Activated CD4-positive, alpha-beta T cell treated with anti-CD3 and anti-CD28 coated beads, Interleukin-2, amount 10 ng/mL, durations not matched to agents 7 days and 5 days (primary cell): ENCODE results near the gene BHLHE40. TPM values are rescaled to one million over a fixed set of nuclear protein-coding genes. Genes with fewer than 3 reads are reported as not detected.
A peak's percentile ranks its signal among the peaks of the same experiment; 100 is the strongest.

Source experiments
- CTCF ChIA-PET: fragments of 350-600 bp; sonication (Branson Sonifier 250); formaldehyde crosslinking; loops from one replicate; lab custom pipeline; 2021; ENCODE audit warnings: antibody characterized with exemption; lab: Charles Lee
- POLR2A ChIA-PET: fragments of 350-600 bp; sonication (Branson Sonifier 250); formaldehyde crosslinking; loops from one replicate; lab custom pipeline; 2021; ENCODE audit warnings: antibody characterized with exemption; lab: Charles Lee
- DNase-seq: peaks from one replicate; pipeline ENCODE4 v3.0.0-alpha.2; 2020
- H3K27ac Mint-ChIP-seq: one replicate; pipeline ENCODE4 v1.8.0; 2021; ENCODE audit warnings: mild to moderate bottlenecking, moderate library complexity, mixed read lengths
- H3K27me3 Mint-ChIP-seq: one replicate; pipeline ENCODE4 v1.8.0; 2021; ENCODE audit warnings: mixed read lengths
- H3K36me3 Mint-ChIP-seq: one replicate; pipeline ENCODE4 v1.8.0; 2021; ENCODE audit warnings: low read depth, mixed read lengths
- H3K4me1 Mint-ChIP-seq: one replicate; pipeline ENCODE4 v1.8.0; 2021; ENCODE audit warnings: mixed read lengths
- H3K4me3 Mint-ChIP-seq: one replicate; pipeline ENCODE4 v1.8.0; 2021; ENCODE audit warnings: mild to moderate bottlenecking, moderate library complexity, mixed read lengths
- H3K9me3 Mint-ChIP-seq: one replicate; pipeline ENCODE4 v1.8.0; 2021; ENCODE audit warnings: mixed read lengths
- total RNA-seq, 2 experiments: library from RNA; stranded (reverse); gene quantifications; one replicate each; pipeline ENCODE4 v1.2.3, GENCODE V29; 2021

Gene BHLHE40
- total RNA-seq, 2 experiments from 2014 or later = 105 to 112 TPM

- Mint-ChIP-seq H3K27ac (peak overlapping the region; percentile 98), H3K36me3 (peaks cover 55% of the 10 kb centered on the region), H3K4me3 (peak overlapping the region; percentile 99), H3K27me3 (no peaks in the 10 kb centered on the region), H3K9me3 (no peaks in the 10 kb centered on the region), H3K4me1 (peaks cover 64% of the 10 kb centered on the region)
- DNase-seq = peak; percentile 90
- ChIA-PET POLR2A (interaction anchor here (0.6 to 1.6 kb wide), 6 partner anchors 41 to 223 kb away, joined by 3 to 6 read pairs (median 3); no protein-coding TSS in a partner anchor), CTCF (interaction anchor here (0.6 to 13.9 kb wide), 55 partner anchors 8 to 269 kb away, joined by 3 to 197 read pairs (median 6); no protein-coding TSS in a partner anchor)
Measured at GRCh38 chr3:4980229-4981203, 1.3 kb downstream of the BHLHE40 start.

GRCh38 chr3:4981294-4981664 lies 2.0 kb downstream of the BHLHE40 start:
- CTCF ChIA-PET = interaction anchor here (0.6 to 13.9 kb wide), 20 partner anchors 8 to 270 kb away, joined by 3 to 197 read pairs (median 6); no protein-coding TSS in a partner anchor
- H3K27me3 Mint-ChIP-seq = no peaks in the 10 kb centered on the region
- DNase-seq = no peak
- H3K36me3 Mint-ChIP-seq = peaks cover 62% of the 10 kb centered on the region
- no peaks in the 10 kb centered on the region for H3K9me3 Mint-ChIP-seq
- H3K4me3 Mint-ChIP-seq = peak overlapping the region; percentile 99
- peaks cover 64% of the 10 kb centered on the region for H3K4me1 Mint-ChIP-seq
- POLR2A ChIA-PET = no interaction called here
- H3K27ac Mint-ChIP-seq = peak overlapping the region; percentile 71

GRCh38 chr3:4981665-4982494 lies 2.6 kb downstream of the BHLHE40 start:
- H3K27me3 Mint-ChIP-seq = no peaks in the 10 kb centered on the region
- peaks cover 64% of the 10 kb centered on the region for H3K4me1 Mint-ChIP-seq
- no peak for DNase-seq
- H3K9me3 Mint-ChIP-seq = no peaks in the 10 kb centered on the region
- H3K4me3 Mint-ChIP-seq = peak overlapping the region; percentile 99
- ChIA-PET POLR2A (interaction anchor here (0.7 to 0.9 kb wide), 2 partner anchors 131 to 135 kb away, joined by 9 to 15 read pairs; no protein-coding TSS in a partner anchor), CTCF (interaction anchor here (0.6 to 13.9 kb wide), 15 partner anchors 12 to 271 kb away, joined by 3 to 197 read pairs (median 14); no protein-coding TSS in a partner anchor)
- peaks cover 64% of the 10 kb centered on the region for H3K36me3 Mint-ChIP-seq
- peak overlapping the region; percentile 71 for H3K27ac Mint-ChIP-seq

- Mint-ChIP-seq H3K27ac (peak overlapping the region; percentile 85), H3K4me3 (peak overlapping the region; percentile 99), H3K9me3 (no peaks in the 10 kb centered on the region), H3K36me3 (peaks cover 64% of the 10 kb centered on the region), H3K27me3 (no peaks in the 10 kb centered on the region), H3K4me1 (peaks cover 62% of the 10 kb centered on the region)
- CTCF ChIA-PET = interaction anchor here (0.6 to 13.9 kb wide), 23 partner anchors 11 to 272 kb away, joined by 3 to 197 read pairs (median 4); no protein-coding TSS in a partner anchor
- no peak for DNase-seq
- POLR2A ChIA-PET = interaction anchor here (0.7 to 2.6 kb wide), 11 partner anchors 24 to 243 kb away, joined by 3 to 15 read pairs (median 5); no protein-coding TSS in a partner anchor
Measured at GRCh38 chr3:4982773-4983738, 3.8 kb downstream of the BHLHE40 start.

- peaks cover 64% of the 10 kb centered on the region for H3K36me3 Mint-ChIP-seq
- H3K27me3 Mint-ChIP-seq = no peaks in the 10 kb centered on the region
- H3K27ac Mint-ChIP-seq = peak overlapping the region; percentile 85
- peak overlapping the region; percentile 99 for H3K4me3 Mint-ChIP-seq
- H3K9me3 Mint-ChIP-seq = no peaks in the 10 kb centered on the region
- ChIA-PET CTCF (interaction anchor here (0.6 to 13.9 kb wide), 25 partner anchors 10 to 273 kb away, joined by 3 to 197 read pairs (median 4); no protein-coding TSS in a partner anchor), POLR2A (interaction anchor here (0.7 to 2.6 kb wide), 10 partner anchors 23 to 244 kb away, joined by 3 to 12 read pairs (median 4); no protein-coding TSS in a partner anchor)
- H3K4me1 Mint-ChIP-seq = peaks cover 69% of the 10 kb centered on the region
- peak; percentile 80 for DNase-seq
Measured at GRCh38 chr3:4983739-4984510, 4.7 kb downstream of the BHLHE40 start.

GRCh38 chr3:4984511-4984864 lies 5.3 kb downstream of the BHLHE40 start:
- CTCF ChIA-PET = interaction anchor here (0.6 to 13.9 kb wide), 20 partner anchors 10 to 273 kb away, joined by 3 to 197 read pairs (median 5); no protein-coding TSS in a partner anchor
- no peak for DNase-seq
- POLR2A ChIA-PET = interaction anchor here (0.7 to 2.6 kb wide), 8 partner anchors 23 to 163 kb away, joined by 3 to 12 read pairs (median 4); no protein-coding TSS in a partner anchor
- Mint-ChIP-seq H3K27ac (peak overlapping the region; percentile 85), H3K36me3 (peaks cover 61% of the 10 kb centered on the region), H3K9me3 (no peaks in the 10 kb centered on the region), H3K27me3 (no peaks in the 10 kb centered on the region), H3K4me3 (peak overlapping the region; percentile 99), H3K4me1 (peaks cover 74% of the 10 kb centered on the region)

GRCh38 chr3:4985330-4986174 lies 6.3 kb downstream of the BHLHE40 start:
- POLR2A ChIA-PET = interaction anchor here (0.7 to 2.6 kb wide), 6 partner anchors 8 to 163 kb away, joined by 3 to 12 read pairs (median 3); no protein-coding TSS in a partner anchor
- Mint-ChIP-seq H3K27me3 (no peaks in the 10 kb centered on the region), H3K4me3 (peak overlapping the region; percentile 78), H3K4me1 (peaks cover 76% of the 10 kb centered on the region), H3K9me3 (no peaks in the 10 kb centered on the region), H3K36me3 (peaks cover 52% of the 10 kb centered on the region), H3K27ac (peak overlapping the region; percentile 87)
- no peak for DNase-seq
- CTCF ChIA-PET = interaction anchor here (0.6 to 13.9 kb wide), 16 partner anchors 9 to 275 kb away, joined by 3 to 197 read pairs (median 8); no protein-coding TSS in a partner anchor

- Mint-ChIP-seq H3K4me1 (peaks cover 73% of the 10 kb centered on the region), H3K27me3 (no peaks in the 10 kb centered on the region), H3K36me3 (peaks cover 46% of the 10 kb centered on the region), H3K9me3 (no peaks in the 10 kb centered on the region), H3K27ac (peak overlapping the region; percentile 87), H3K4me3 (peak overlapping the region; percentile 78)
- DNase-seq = no peak
- POLR2A ChIA-PET = interaction anchor here (0.7 to 1.0 kb wide), 5 partner anchors 9 to 164 kb away, joined by 3 to 4 read pairs (median 3); no protein-coding TSS in a partner anchor
- CTCF ChIA-PET = interaction anchor here (0.5 to 13.9 kb wide), 12 partner anchors 9 to 275 kb away, joined by 3 to 197 read pairs (median 8); no protein-coding TSS in a partner anchor
Measured at GRCh38 chr3:4986175-4986781, 7.0 kb downstream of the BHLHE40 start.

- no peaks in the 10 kb centered on the region for H3K27me3 Mint-ChIP-seq
- peaks cover 67% of the 10 kb centered on the region for H3K4me1 Mint-ChIP-seq
- peak; percentile 80 for DNase-seq
- H3K27ac Mint-ChIP-seq = peak overlapping the region; percentile 87
- no peaks in the 10 kb centered on the region for H3K9me3 Mint-ChIP-seq
- ChIA-PET CTCF (interaction anchor here (1.1 to 13.9 kb wide), 7 partner anchors 10 to 152 kb away, joined by 3 to 197 read pairs (median 7); no protein-coding TSS in a partner anchor), POLR2A (interaction anchor here (0.7 to 0.8 kb wide), 2 partner anchors 12 to 25 kb away, joined by 3 to 4 read pairs; no protein-coding TSS in a partner anchor)
- H3K4me3 Mint-ChIP-seq = peak overlapping the region; percentile 78
- peaks cover 39% of the 10 kb centered on the region for H3K36me3 Mint-ChIP-seq
Measured at GRCh38 chr3:4986782-4987537, 7.7 kb downstream of the BHLHE40 start.
